Measurements from ENCODE around the gene RSU1.

Gene RSU1

GRCh38 chr10:16586358-16587138 lies 230.7 kb downstream of the RSU1 start:
- DNase-seq, result no peak

GRCh38 chr10:16585103-16585502 lies 232.1 kb downstream of the RSU1 start:
- no peak for DNase-seq

- no peak for DNase-seq
Measured at GRCh38 chr10:16583382-16583781, 233.8 kb downstream of the RSU1 start.

- DNase-seq, result no peak
Measured at GRCh38 chr10:16581202-16581601, 236.0 kb downstream of the RSU1 start.

GRCh38 chr10:16570731-16571130 lies 246.5 kb downstream of the RSU1 start:
- DNase-seq, result no peak

GRCh38 chr10:16566202-16566805 lies 250.9 kb downstream of the RSU1 start:
- DNase-seq, result no peak

- DNase-seq, result no peak
Measured at GRCh38 chr10:16565604-16566003, 251.6 kb downstream of the RSU1 start.

- no peak for DNase-seq
Measured at GRCh38 chr10:16562891-16563290, 254.3 kb downstream of the RSU1 start.

- DNase-seq, result no peak
Measured at GRCh38 chr10:16559236-16559773, 257.9 kb downstream of the RSU1 start.

GRCh38 chr10:16547973-16548372 lies 269.3 kb downstream of the RSU1 start:
- no peak for DNase-seq

GRCh38 chr10:16545116-16545736 lies 272.0 kb downstream of the RSU1 start:
- DNase-seq, result peak; percentile 44

- no peak for DNase-seq
Measured at GRCh38 chr10:16544591-16544990, 272.6 kb downstream of the RSU1 start.

GRCh38 chr10:16544099-16544498 lies 273.1 kb downstream of the RSU1 start:
- DNase-seq, result no peak

Measured in kidney glomerular epithelial cell (primary cell).